Measurements from ENCODE around the gene MANEAL.

DNA sequence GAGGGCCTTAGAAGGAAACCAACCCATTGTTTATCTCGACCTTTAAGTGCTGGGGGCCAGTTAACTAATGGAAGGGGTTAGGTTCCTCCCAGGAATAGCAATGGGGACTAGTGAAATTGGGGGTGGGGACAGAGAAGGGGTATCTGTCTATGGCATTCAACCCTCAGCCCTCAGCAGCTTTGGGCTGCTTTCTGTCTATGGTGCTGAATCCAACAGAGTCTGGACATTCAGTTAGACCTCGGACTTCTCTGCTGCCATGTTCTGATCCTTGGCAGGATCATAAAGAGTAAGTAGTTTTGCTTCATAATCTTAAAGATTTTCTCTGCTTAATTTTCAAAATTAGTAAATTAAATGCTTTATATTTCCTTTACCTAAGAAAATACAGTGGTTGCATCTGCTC is 26.2 kb upstream of the MANEAL start:
- no peak for TF ChIP-seq EZH2 (IDR thresholded peaks at IDR 0.05; ENCODE audit: insufficient read depth, poor library complexity, severe bottlenecking)
- TF ChIP-seq EZH2phosphoT487 (IDR thresholded peaks at IDR 0.05; ENCODE audit: insufficient read depth, low read depth): no peak

Data from GM23248 (cell line).